Ovary (tissue), 9 donors: ENCODE results near the gene PDSS1. TPM values are rescaled to one million over a fixed set of nuclear protein-coding genes. Genes with fewer than 3 reads are reported as not detected.
"Not testable (repeated sequence)": the region's sequence is repeated elsewhere in the genome, so short reads cannot be mapped to it uniquely, and the experiment has no call there.

Source experiments
- DNase-seq, 5 donors: peaks; one replicate each; pipeline ENCODE4 v3.0.0-alpha.2; 2019 to 2020
- H3K27ac ChIP-seq, 2 donors: fragments of 200-600 bp; one replicate each; pipeline versions ENCODE4 v1.5.1 to v1.8.0; 2019 to 2022
- H3K27me3 ChIP-seq: fragments of 200-600 bp; one replicate; pipeline ENCODE4 v1.8.0; 2022
- H3K36me3 ChIP-seq: fragments of 200-600 bp; sonication (generic); one replicate; pipeline ENCODE4 v1.5.1; 2019
- H3K4me1 ChIP-seq: one replicate; pipeline ENCODE4 v1.8.1; 2013; ENCODE audit warnings: mild to moderate bottlenecking, moderate library complexity; ENCODE audit not compliant: insufficient read depth
- H3K4me3 ChIP-seq: fragments of 200-600 bp; sonication (generic); one replicate; pipeline ENCODE4 v1.5.1; 2017
- H3K9me3 ChIP-seq, 2 donors: fragments of 200-600 bp in 1 of 2; sonication (generic) in 1 of 2; one replicate each; pipeline versions ENCODE4 v1.5.1 to v1.8.1; 2013 to 2019; ENCODE audit warnings: mild to moderate bottlenecking in 1 of 2, moderate library complexity in 1 of 2
- CTCF ChIP-seq, 3 donors: fragments of 450-650 bp in 2 of 3; fragments of 200-600 bp in 1 of 3; IDR thresholded peaks; one replicate each; pipeline versions ENCODE4 v1.5.1 to v1.8.0; 2016 to 2022; ENCODE audit warnings: antibody characterized with exemption in 3 of 3, mild to moderate bottlenecking in 1 of 3
- EP300 ChIP-seq: sonication (generic); formaldehyde crosslinking; IDR thresholded peaks from one replicate; pipeline ENCODE4 v1.6.1; 2017; ENCODE audit warnings: antibody characterized with exemption
- POLR2A ChIP-seq: fragments of 450-650 bp; IDR thresholded peaks from one replicate; pipeline ENCODE4 v1.6.1; 2017; ENCODE audit warnings: antibody characterized with exemption, mild to moderate bottlenecking, moderate library complexity
- WGBS, 3 donors: extraction: QIAGEN DNeasy Blood & Tissue Kit in 1 of 3; methylation state at CpG; one replicate each; pipeline versions ENCODE4 v1.1.5 to v1.1.7; 2013 to 2017; 5-methylcytosine and 5-hydroxymethylcytosine counted together
- intact Hi-C, 4 donors: fragments of 100-400 bp; cut with DNase I; formaldehyde crosslinking; loops; one replicate each; pipeline versions ENCODE4 v1.11.0 to v1.15.1; 2022 to 2023
- polyA plus RNA-seq, 2 donors: library from polyadenylated mRNA; stranded (reverse); fragments of 200-250 nt in 1 of 2; fragments of 350-450 nt in 1 of 2; fragmentation: Illumina TruSeq in 1 of 2; extraction: RNeasy Lipid Tissue Mini Kit (QIAGEN cat#74804) in 1 of 2; gene quantifications; one replicate each; pipeline ENCODE4 v1.2.3, GENCODE V29; 2013 to 2014
- total RNA-seq, 7 donors: library from RNA; depleted of rRNA in 2 of 7; stranded (reverse); fragments of >200 nt in 2 of 7; fragmentation: NEBNext Ultra II Directional in 3 of 7; extraction: Animal tissue kit (Norgen Biotek cat#: 25700) in 3 of 7; gene quantifications; one replicate each; pipeline versions ENCODE4 v1.1.0 to v1.2.4, GENCODE V29; 2016 to 2023
- donor health status: DM: no; HTN: no; CAD: no; lungs with moderate emphysema.
- donor health status: DM: no; HTN: no; CAD: no.
- donor health status: Bipolar disorder and iron deficiency.
- donor health status: DM: yes; HTN: yes; CAD: no.
- donor health status: DM: no; HTN: no; CAD: no.
- donor health status: DM: yes; HTN: yes; CAD: no.

PDSS1 gene
- total and polyA plus RNA-seq, 9 donors, result 2.7 to 7.1 (median 3.9) TPM

GRCh38 chr10:26780793-26781601 is 83.5 kb downstream of the PDSS1 start:
- no peak overlapping the region for H3K27ac ChIP-seq
- WGBS, 3 donors, result 60 to 70% (median 63%) methylated on average over 4 of the region's 4 CpGs
- intact Hi-C loops, result no loop called here
- TF ChIP-seq EP300 (no peak), POLR2A (no peak), CTCF (IDR thresholded peaks at IDR 0.05) (no peak)
- H3K9me3 ChIP-seq, result no peaks in the 10 kb centered on the region
- no peaks in the 10 kb centered on the region for H3K36me3 ChIP-seq
- peaks cover 11% of the 10 kb centered on the region for H3K4me1 ChIP-seq
- H3K27me3 ChIP-seq, result no peaks in the 10 kb centered on the region
- H3K4me3 ChIP-seq, result no peak overlapping the region
- DNase-seq, result no peak

- intact Hi-C loops, result no loop called here
- Histone ChIP-seq H3K9me3 (no peaks in the 10 kb centered on the region), H3K27ac (no peak overlapping the region), H3K36me3 (no peaks in the 10 kb centered on the region), H3K4me1 (peaks cover 11% of the 10 kb centered on the region), H3K4me3 (no peak overlapping the region), H3K27me3 (no peaks in the 10 kb centered on the region)
- WGBS, 3 donors, result 88 to 97% (median 95%) methylated on average over 2 of the region's 2 CpGs
- no peak for DNase-seq
- no peak for TF ChIP-seq EP300
- TF ChIP-seq CTCF (IDR thresholded peaks at IDR 0.05), result no peak
- TF ChIP-seq POLR2A, result no peak
These were observed 84.3 kb downstream of the PDSS1 start for GRCh38 chr10:26781797-26782196.

GRCh38 chr10:26787362-26787761 is 89.9 kb downstream of the PDSS1 start:
- intact Hi-C loops, result no loop called here
- Histone ChIP-seq H3K27me3 (no peaks in the 10 kb centered on the region), H3K36me3 (no peaks in the 10 kb centered on the region), H3K4me1 (peaks cover 2% of the 10 kb centered on the region), H3K4me3 (no peak overlapping the region), H3K9me3 (no peaks in the 10 kb centered on the region), H3K27ac (no peak overlapping the region)
- no peak for DNase-seq
- WGBS, 3 donors, result 96 to 97% (median 96%) methylated on average over 3 of the region's 3 CpGs
- TF ChIP-seq CTCF (IDR thresholded peaks at IDR 0.05) (no peak), POLR2A (no peak), EP300 (no peak)

- DNase-seq, H3K27me3 ChIP-seq, H3K9me3 ChIP-seq, H3K4me1 ChIP-seq, H3K36me3 ChIP-seq, H3K27ac ChIP-seq, intact Hi-C loops, H3K4me3 ChIP-seq: not testable (repeated sequence)
- WGBS, 3 donors, result 95 to 99% (median 96%) methylated on average over 2 of the region's 2 CpGs
These were observed 92.3 kb downstream of the PDSS1 start for GRCh38 chr10:26789779-26790178.

GRCh38 chr10:26790221-26790995 is 92.9 kb downstream of the PDSS1 start:
- no peaks in the 10 kb centered on the region for H3K36me3 ChIP-seq
- no peak overlapping the region for H3K27ac ChIP-seq
- intact Hi-C loops, result no loop called here
- peaks cover under 1% of the 10 kb centered on the region for H3K4me1 ChIP-seq
- no peak overlapping the region for H3K4me3 ChIP-seq
- TF ChIP-seq POLR2A, result no peak
- no peak for DNase-seq
- no peaks in the 10 kb centered on the region for H3K27me3 ChIP-seq
- H3K9me3 ChIP-seq, result no peaks in the 10 kb centered on the region
- 96 to 99% (median 97%) methylated on average over 4 of the region's 4 CpGs for WGBS, 3 donors
